Vagina (tissue), 2 donors: Measurements from ENCODE around the gene SIRT3. TPM values are rescaled to one million over a fixed set of nuclear protein-coding genes. Genes with fewer than 3 reads are reported as not detected.
A peak's percentile ranks its signal among the peaks of the same experiment; 100 is the strongest.

Source experiments
- DNase-seq, 2 donors: peaks; one replicate each; pipeline ENCODE4 v3.0.0-alpha.2; 2017; ENCODE audit errors: extremely low spot score in 2 of 2
- H3K27ac ChIP-seq: fragments of 200-600 bp; sonication (generic); one replicate; pipeline ENCODE4 v1.5.1; 2019
- H3K27me3 ChIP-seq: fragments of 200-600 bp; sonication (generic); one replicate; pipeline ENCODE4 v1.5.1; 2019
- H3K36me3 ChIP-seq, 2 donors: fragments of 200-600 bp; sonication (generic); one replicate each; pipeline ENCODE4 v1.5.1; 2017 to 2019
- H3K4me1 ChIP-seq: fragments of 200-600 bp; sonication (generic); one replicate; pipeline ENCODE4 v1.5.1; 2019
- H3K4me3 ChIP-seq, 2 donors: fragments of 200-600 bp; sonication (generic); 1 replicate in 1 of 2; 2 replicates in 1 of 2; pipeline ENCODE4 v1.5.1; 2016 to 2019
- H3K9me3 ChIP-seq: fragments of 200-600 bp; sonication (generic); one replicate; pipeline ENCODE4 v1.5.1; 2019
- CTCF ChIP-seq, 3 experiments: fragments of 450-650 bp in 2 of 3; fragments of 200-600 bp in 1 of 3; sonication (generic) in 1 of 3; IDR thresholded peaks; one replicate each; pipeline ENCODE4 v1.5.1; 2017 to 2019; ENCODE audit warnings: antibody characterized with exemption in 3 of 3, mild to moderate bottlenecking in 2 of 3, moderate library complexity in 2 of 3
- POLR2A ChIP-seq, 2 donors: fragments of 450-650 bp; IDR thresholded peaks; one replicate each; pipeline ENCODE4 v1.6.1; 2017; ENCODE audit warnings: antibody characterized with exemption in 2 of 2, mild to moderate bottlenecking in 2 of 2, moderate library complexity in 2 of 2
- POLR2AphosphoS5 ChIP-seq, 2 donors: sonication (generic); formaldehyde crosslinking; IDR thresholded peaks; one replicate each; pipeline ENCODE4 v1.9.0; 2017; ENCODE audit warnings: antibody characterized with exemption in 2 of 2, mild to moderate bottlenecking in 2 of 2, low read depth in 1 of 2; ENCODE audit not compliant: insufficient read depth in 1 of 2
- intact Hi-C: fragments of 100-400 bp; cut with DNase I; formaldehyde crosslinking; loops from one replicate; pipeline ENCODE4 v1.15.1; 2023
- total RNA-seq: library from RNA; depleted of rRNA; stranded (reverse); fragments of >200 nt; gene quantifications from one replicate; pipeline ENCODE4 v1.2.3, GENCODE V29; 2016

The SIRT3 gene
- total RNA-seq, 1 donor from 2014 or later: 5.6 TPM

GRCh38 chr11:208917-209260 is 27.3 kb downstream of the SIRT3 start:
- TF ChIP-seq POLR2A (IDR thresholded peaks at IDR 0.05): no peak
- no peak for TF ChIP-seq CTCF (IDR thresholded peaks at IDR 0.05)
- TF ChIP-seq POLR2AphosphoS5 (IDR thresholded peaks at IDR 0.05; ENCODE audit: insufficient read depth in 1 of 2, low read depth in 1 of 2): no peak
- no peaks in the 10 kb centered on the region for H3K27me3 ChIP-seq
- no peak for DNase-seq
- H3K36me3 ChIP-seq: peaks cover 0 to 59% of the 10 kb centered on the region in 2 donors
- H3K4me3 ChIP-seq: peak overlapping the region; percentile 81 to 96
- H3K4me1 ChIP-seq: peaks cover 55% of the 10 kb centered on the region
- H3K9me3 ChIP-seq: no peaks in the 10 kb centered on the region
- intact Hi-C loops: loop anchor here (5.0 kb wide), 1 partner anchor 148 kb away; no protein-coding TSS in a partner anchor
- H3K27ac ChIP-seq: peak overlapping the region; percentile 97

GRCh38 chr11:208181-208916 is 27.8 kb downstream of the SIRT3 start:
- Histone ChIP-seq H3K36me3 (peaks cover 0 to 59% of the 10 kb centered on the region in 2 donors), H3K9me3 (no peaks in the 10 kb centered on the region), H3K27me3 (no peaks in the 10 kb centered on the region), H3K4me3 (peak overlapping the region; percentile 81 to 96), H3K4me1 (peaks cover 60% of the 10 kb centered on the region), H3K27ac (peak overlapping the region; percentile 97)
- DNase-seq: no peak
- TF ChIP-seq POLR2AphosphoS5 (IDR thresholded peaks at IDR 0.05; ENCODE audit: insufficient read depth in 1 of 2, low read depth in 1 of 2) (peak; percentile 29 to 78), POLR2A (IDR thresholded peaks at IDR 0.05) (peak in 1 of 2 donors; percentile 87), CTCF (IDR thresholded peaks at IDR 0.05) (no peak)
- intact Hi-C loops: loop anchor here (5.0 kb wide), 1 partner anchor 149 kb away; no protein-coding TSS in a partner anchor

GRCh38 chr11:207863-208180 is 28.3 kb downstream of the SIRT3 start:
- DNase-seq: no peak
- Histone ChIP-seq H3K9me3 (no peaks in the 10 kb centered on the region), H3K27me3 (no peaks in the 10 kb centered on the region), H3K4me3 (peak overlapping the region; percentile 81 to 96), H3K27ac (peak overlapping the region; percentile 97), H3K36me3 (peaks cover 0 to 54% of the 10 kb centered on the region in 2 donors), H3K4me1 (peaks cover 61% of the 10 kb centered on the region)
- TF ChIP-seq POLR2A (IDR thresholded peaks at IDR 0.05): no peak
- peak in 1 of 3 experiments; percentile 1 for TF ChIP-seq CTCF (IDR thresholded peaks at IDR 0.05)
- TF ChIP-seq POLR2AphosphoS5 (IDR thresholded peaks at IDR 0.05; ENCODE audit: insufficient read depth in 1 of 2, low read depth in 1 of 2): no peak
- intact Hi-C loops: loop anchor here (5.0 kb wide), 1 partner anchor 149 kb away; no protein-coding TSS in a partner anchor

GRCh38 chr11:207208-207862 is 28.8 kb downstream of the SIRT3 start, which contains the start of the genes BET1L and RIC8A:
BET1L (minus strand) TSS chr11:207399; CDS start chr11:207321, 78 bp downstream.
RIC8A (plus strand) TSS chr11:207708; CDS start chr11:208855, 1,147 bp downstream.
- TF ChIP-seq POLR2AphosphoS5 (IDR thresholded peaks at IDR 0.05; ENCODE audit: insufficient read depth in 1 of 2, low read depth in 1 of 2) (peak; percentile 95 to 98), CTCF (IDR thresholded peaks at IDR 0.05) (peak in 1 of 3 experiments; percentile 15), POLR2A (IDR thresholded peaks at IDR 0.05) (peak in 1 of 2 donors; percentile 87)
- Histone ChIP-seq H3K9me3 (no peaks in the 10 kb centered on the region), H3K4me1 (peaks cover 61% of the 10 kb centered on the region), H3K27ac (peak within 1 kb of the TSS; percentile 97), H3K4me3 (peak within 1 kb of the TSS; percentile 81 to 96), H3K27me3 (no peaks in the 10 kb centered on the region), H3K36me3 (peaks cover 0 to 49% of the 10 kb centered on the region in 2 donors)
- intact Hi-C loops: loop anchor here (5.0 kb wide), 1 partner anchor 150 kb away; no protein-coding TSS in a partner anchor
- peak in 1 of 2 donors; percentile 98 for DNase-seq
